Thoracic aorta (tissue), 2 donors: Measurements from ENCODE around the gene YIPF2. TPM values are rescaled to one million over a fixed set of nuclear protein-coding genes. Genes with fewer than 3 reads are reported as not detected.
A peak's percentile ranks its signal among the peaks of the same experiment; 100 is the strongest.
"Not testable (repeated sequence)": the region's sequence is repeated elsewhere in the genome, so short reads cannot be mapped to it uniquely, and the experiment has no call there.

ENCODE experiments used
- ATAC-seq: fragments of 150-250 bp; one replicate; pipeline ENCODE4 v1.8.0; 2017; ENCODE audit warnings: low read depth; ENCODE audit not compliant: insufficient number of reproducible peaks, low FRiP score
- DNase-seq: peaks from one replicate; pipeline ENCODE4 v3.0.0-alpha.2; 2020; ENCODE audit warnings: low spot score
- H3K27ac ChIP-seq, 2 donors: fragments of 200-600 bp; sonication (generic); 1 replicate in 1 of 2; 2 replicates in 1 of 2; pipeline ENCODE4 v1.5.1; 2016; ENCODE audit warnings: mild to moderate bottlenecking in 2 of 2, moderate library complexity in 2 of 2
- H3K27me3 ChIP-seq: fragments of 200-600 bp; sonication (generic); replicated peaks from 2 replicates; pipeline ENCODE4 v1.6.0; 2016; ENCODE audit warnings: mild to moderate bottlenecking; ENCODE audit not compliant: insufficient read depth
- H3K36me3 ChIP-seq: fragments of 200-600 bp; sonication (generic); one replicate; pipeline ENCODE4 v1.5.1; 2016
- H3K4me1 ChIP-seq, 2 donors: fragments of 200-600 bp; sonication (generic); 1 replicate in 1 of 2; 2 replicates in 1 of 2; pipeline versions ENCODE4 v1.5.1 to v1.6.0; 2016; ENCODE audit warnings: low read depth in 2 of 2, mild to moderate bottlenecking in 1 of 2; ENCODE audit not compliant: control insufficient read depth in 1 of 2
- H3K4me3 ChIP-seq: fragments of 200-600 bp; sonication (generic); 2 replicates; pipeline ENCODE4 v1.5.1; 2016; ENCODE audit warnings: mild to moderate bottlenecking
- H3K9me3 ChIP-seq: fragments of 200-600 bp; sonication (generic); 2 replicates; pipeline ENCODE4 v1.5.1; 2016
- CTCF ChIP-seq: fragments of 200-600 bp; sonication (generic); IDR thresholded peaks from one replicate; pipeline ENCODE4 v1.5.1; 2019; ENCODE audit warnings: antibody characterized with exemption
- total RNA-seq, 2 donors: library from RNA; depleted of rRNA; stranded (reverse); fragments of >200 nt; gene quantifications; one replicate each; pipeline versions ENCODE4 v1.1.0 to v1.2.3, GENCODE V29; 2016

The YIPF2 gene
- total RNA-seq, 2 donors from 2014 or later, result 51.2 to 79.6 TPM

GRCh38 chr19:10952809-10953208 lies 24.4 kb upstream of the YIPF2 start:
- Histone ChIP-seq H3K9me3 (no peaks in the 10 kb centered on the region), H3K27me3 (no peaks in the 10 kb centered on the region), H3K27ac (no peak overlapping the region), H3K36me3 (no peaks in the 10 kb centered on the region), H3K4me1 (no peaks in the 10 kb centered on the region), H3K4me3 (no peak overlapping the region)
- no peak for TF ChIP-seq CTCF
- DNase-seq (no peak), ATAC-seq (no peak)

- H3K27ac ChIP-seq, result peak overlapping the region; percentile 64 to 77
- DNase-seq (no peak), ATAC-seq (no peak)
- H3K4me1 ChIP-seq, result peaks cover 0 to 5% of the 10 kb centered on the region in 2 donors
- no peaks in the 10 kb centered on the region for H3K36me3 ChIP-seq
- no peak for TF ChIP-seq CTCF
- no peaks in the 10 kb centered on the region for H3K9me3 ChIP-seq
- no peak overlapping the region for H3K4me3 ChIP-seq
- no peaks in the 10 kb centered on the region for H3K27me3 ChIP-seq
Measured at GRCh38 chr19:10946958-10947657, 18.7 kb upstream of the YIPF2 start.

- Histone ChIP-seq H3K27ac (no peak overlapping the region), H3K27me3 (no peaks in the 10 kb centered on the region), H3K9me3 (no peaks in the 10 kb centered on the region), H3K36me3 (no peaks in the 10 kb centered on the region), H3K4me1 (peaks cover 0 to 5% of the 10 kb centered on the region in 2 donors), H3K4me3 (no peak overlapping the region)
- DNase-seq (no peak), ATAC-seq (no peak)
- TF ChIP-seq CTCF, result no peak
Measured at GRCh38 chr19:10945264-10945663, 16.8 kb upstream of the YIPF2 start.

- not testable (repeated sequence) for H3K9me3 ChIP-seq, ATAC-seq, H3K4me3 ChIP-seq, H3K27ac ChIP-seq, H3K36me3 ChIP-seq, H3K27me3 ChIP-seq, H3K4me1 ChIP-seq, DNase-seq
Measured at GRCh38 chr19:10943412-10943811, 15.0 kb upstream of the YIPF2 start.

- H3K27me3 ChIP-seq, H3K4me3 ChIP-seq, H3K36me3 ChIP-seq, H3K9me3 ChIP-seq, ATAC-seq, H3K27ac ChIP-seq, H3K4me1 ChIP-seq, DNase-seq: not testable (repeated sequence)
Measured at GRCh38 chr19:10941649-10942048, 13.2 kb upstream of the YIPF2 start.

GRCh38 chr19:10936661-10937084 lies 8.2 kb upstream of the YIPF2 start:
- DNase-seq (no peak), ATAC-seq (peak; percentile 56)
- TF ChIP-seq CTCF, result peak; percentile 48
- H3K4me1 ChIP-seq, result peaks cover 0 to 3% of the 10 kb centered on the region in 2 donors
- H3K9me3 ChIP-seq, result no peaks in the 10 kb centered on the region
- peak overlapping the region; percentile 58 for H3K4me3 ChIP-seq
- H3K36me3 ChIP-seq, result peaks cover 3% of the 10 kb centered on the region
- no peaks in the 10 kb centered on the region for H3K27me3 ChIP-seq
- H3K27ac ChIP-seq, result peak overlapping the region in 1 of 2 donors; percentile 45
